Measurements from ENCODE around the gene RASSF5.

- TF ChIP-seq CTCF (conservative IDR thresholded peaks at IDR 0.05; ENCODE audit: low read depth, low read length) (peak; percentile 51), EZH2 (IDR thresholded peaks at IDR 0.05; ENCODE audit: borderline replicate concordance, low read depth, low read length, poor library complexity, severe bottlenecking) (no peak)
These were observed 1.5 kb upstream of the RASSF5 start for GRCh38 chr1:206505702-206506355.

All from A673 (cell line).